Kidney (tissue), 14 donors: ENCODE data around the gene LRRC41. TPM values are rescaled to one million over a fixed set of nuclear protein-coding genes. Genes with fewer than 3 reads are reported as not detected.
A peak's percentile ranks its signal among the peaks of the same experiment; 100 is the strongest.

ENCODE experiments used
- DNase-seq, 5 donors: peaks; one replicate each; pipeline ENCODE4 v3.0.0-alpha.2; 2013 to 2020
- FAIRE-seq: peaks from 2 replicates; lab custom pipeline; 2012; peaks lifted over from hg19 to GRCh38; lab: Jason Lieb, UNC
- H3K27ac ChIP-seq, 2 donors: one replicate each; pipeline ENCODE4 v1.7.0; 2013; ENCODE audit warnings: low read depth in 2 of 2, low read length in 2 of 2, inconsistent platforms in 1 of 2
- H3K27me3 ChIP-seq: one replicate; pipeline ENCODE4 v1.7.1; 2013; ENCODE audit warnings: low read length, inconsistent platforms; ENCODE audit not compliant: control insufficient read depth, insufficient read depth
- H3K36me3 ChIP-seq, 3 donors: one replicate each; pipeline versions ENCODE4 v1.7.0 to v1.7.1; 2013; ENCODE audit warnings: low read length in 3 of 3, control low read depth in 1 of 3, inconsistent platforms in 1 of 3; ENCODE audit not compliant: insufficient read depth in 3 of 3, control insufficient read depth in 2 of 3
- H3K4me1 ChIP-seq, 3 donors: one replicate each; pipeline versions ENCODE4 v1.7.0 to v1.7.1; 2013; ENCODE audit warnings: low read length in 3 of 3, inconsistent platforms in 1 of 3, low read depth in 1 of 3; ENCODE audit not compliant: control insufficient read depth in 2 of 3, insufficient read depth in 2 of 3
- H3K4me3 ChIP-seq, 3 donors: one replicate each; pipeline versions ENCODE4 v1.7.0 to v1.8.1; 2013; ENCODE audit warnings: low read length in 3 of 3, control low read depth in 1 of 3, inconsistent platforms in 1 of 3
- H3K9ac ChIP-seq, 3 donors: one replicate each; pipeline versions ENCODE4 v1.7.0 to v1.7.1; 2013; ENCODE audit warnings: low read length in 3 of 3, control low read depth in 1 of 3, inconsistent platforms in 1 of 3
- H3K9me3 ChIP-seq, 3 donors: one replicate each; pipeline versions ENCODE4 v1.7.0 to v1.7.1; 2013; ENCODE audit warnings: low read length in 3 of 3, control low read depth in 1 of 3, inconsistent platforms in 1 of 3; ENCODE audit not compliant: control insufficient read depth in 2 of 3, insufficient read depth in 1 of 3
- intact Hi-C: fragments of 100-400 bp; cut with DNase I; formaldehyde crosslinking; loops from one replicate; pipeline ENCODE4 v1.11.1; 2022
- polyA plus RNA-seq: library from polyadenylated mRNA; stranded (reverse); fragments of 350-450 nt; fragmentation: Illumina TruSeq; extraction: RNeasy Lipid Tissue Mini Kit (QIAGEN cat#74804); gene quantifications from one replicate; pipeline ENCODE4 v1.2.3, GENCODE V29; 2014; ENCODE audit warnings: low read depth, low replicate concordance; ENCODE audit not compliant: insufficient read depth
- total RNA-seq: library from RNA; stranded (reverse); fragmentation: NEBNext Ultra II Directional; extraction: Animal tissue kit (Norgen Biotek cat#: 25700); gene quantifications from one replicate; pipeline ENCODE4 v1.2.1, GENCODE V29; 2021
- TF ChIP-seq, protein P1 (sequence below): IDR thresholded peaks from 3 replicates; pipeline ENCODE4 v1.5.1; 2012; ENCODE audit warnings: mild to moderate bottlenecking, moderate library complexity, borderline replicate concordance; ENCODE audit not compliant: insufficient read depth; ENCODE audit errors: extremely low read depth
- donor health status: control.
- donor health status: control.
- donor health status: control.
- donor health status: control.
- donor health status: control.
- donor health status: DM: yes; HTN: yes; CAD: no.
- donor health status: Normal renal cell carcinoma (clear cell type).

LRRC41 gene
- total and polyA plus RNA-seq, 2 donors from 2014 or later: 37.4 to 59.6 TPM

DNA sequence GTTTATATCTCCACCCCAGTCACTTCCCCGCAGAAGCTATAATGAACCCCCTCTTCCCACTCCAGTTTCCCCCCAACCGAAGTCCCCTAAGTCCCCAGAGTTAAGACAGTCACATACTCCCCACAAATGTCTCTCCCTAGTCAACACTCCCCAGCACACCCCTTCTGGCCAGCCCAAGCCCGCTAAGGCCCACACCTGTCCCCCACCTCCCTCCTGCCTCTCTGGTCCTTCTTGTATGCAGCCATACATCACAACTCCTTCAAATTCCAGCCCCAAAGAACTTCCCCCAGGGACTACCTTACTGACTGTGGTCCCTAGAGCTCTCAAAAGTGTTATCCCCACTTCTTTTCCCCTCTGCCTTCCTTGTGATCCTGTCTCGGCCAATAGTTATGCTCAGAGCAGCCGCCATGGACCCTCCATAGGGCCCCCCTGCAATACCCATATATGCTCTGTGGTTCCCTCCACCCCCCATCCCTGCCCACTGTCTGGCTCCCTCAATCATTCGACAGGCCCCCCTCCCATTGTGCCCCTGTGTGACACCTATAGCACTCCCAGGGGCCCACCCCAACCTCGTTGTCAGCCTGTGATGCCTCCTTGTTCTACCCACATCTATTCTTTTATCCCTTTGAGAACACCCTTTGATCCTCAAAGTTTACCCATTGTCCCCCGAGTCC, 39.4 kb upstream of the LRRC41 start:
- no peaks in the 10 kb centered on the region for H3K27me3 ChIP-seq
- peaks cover 0 to 9% (median 7%) of the 10 kb centered on the region in 3 donors for H3K4me1 ChIP-seq
- no peaks in the 10 kb centered on the region for H3K9me3 ChIP-seq
- intact Hi-C loops: no loop called here
- H3K36me3 ChIP-seq: peaks cover 2 to 16% (median 16%) of the 10 kb centered on the region in 3 donors
- DNase-seq (no peak), FAIRE-seq (no peak)
- no peak overlapping the region for H3K4me3 ChIP-seq
- H3K27ac ChIP-seq: no peak overlapping the region
- H3K9ac ChIP-seq: no peak overlapping the region
- TF ChIP-seq, protein P1, sequence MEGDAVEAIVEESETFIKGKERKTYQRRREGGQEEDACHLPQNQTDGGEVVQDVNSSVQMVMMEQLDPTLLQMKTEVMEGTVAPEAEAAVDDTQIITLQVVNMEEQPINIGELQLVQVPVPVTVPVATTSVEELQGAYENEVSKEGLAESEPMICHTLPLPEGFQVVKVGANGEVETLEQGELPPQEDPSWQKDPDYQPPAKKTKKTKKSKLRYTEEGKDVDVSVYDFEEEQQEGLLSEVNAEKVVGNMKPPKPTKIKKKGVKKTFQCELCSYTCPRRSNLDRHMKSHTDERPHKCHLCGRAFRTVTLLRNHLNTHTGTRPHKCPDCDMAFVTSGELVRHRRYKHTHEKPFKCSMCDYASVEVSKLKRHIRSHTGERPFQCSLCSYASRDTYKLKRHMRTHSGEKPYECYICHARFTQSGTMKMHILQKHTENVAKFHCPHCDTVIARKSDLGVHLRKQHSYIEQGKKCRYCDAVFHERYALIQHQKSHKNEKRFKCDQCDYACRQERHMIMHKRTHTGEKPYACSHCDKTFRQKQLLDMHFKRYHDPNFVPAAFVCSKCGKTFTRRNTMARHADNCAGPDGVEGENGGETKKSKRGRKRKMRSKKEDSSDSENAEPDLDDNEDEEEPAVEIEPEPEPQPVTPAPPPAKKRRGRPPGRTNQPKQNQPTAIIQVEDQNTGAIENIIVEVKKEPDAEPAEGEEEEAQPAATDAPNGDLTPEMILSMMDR: no peak

GRCh38 chr1:46342084-46342656, 38.8 kb upstream of the LRRC41 start:
- Histone ChIP-seq H3K4me3 (no peak overlapping the region), H3K27me3 (no peaks in the 10 kb centered on the region)
- DNase-seq: peak in 1 of 5 donors; percentile 26

DNA sequence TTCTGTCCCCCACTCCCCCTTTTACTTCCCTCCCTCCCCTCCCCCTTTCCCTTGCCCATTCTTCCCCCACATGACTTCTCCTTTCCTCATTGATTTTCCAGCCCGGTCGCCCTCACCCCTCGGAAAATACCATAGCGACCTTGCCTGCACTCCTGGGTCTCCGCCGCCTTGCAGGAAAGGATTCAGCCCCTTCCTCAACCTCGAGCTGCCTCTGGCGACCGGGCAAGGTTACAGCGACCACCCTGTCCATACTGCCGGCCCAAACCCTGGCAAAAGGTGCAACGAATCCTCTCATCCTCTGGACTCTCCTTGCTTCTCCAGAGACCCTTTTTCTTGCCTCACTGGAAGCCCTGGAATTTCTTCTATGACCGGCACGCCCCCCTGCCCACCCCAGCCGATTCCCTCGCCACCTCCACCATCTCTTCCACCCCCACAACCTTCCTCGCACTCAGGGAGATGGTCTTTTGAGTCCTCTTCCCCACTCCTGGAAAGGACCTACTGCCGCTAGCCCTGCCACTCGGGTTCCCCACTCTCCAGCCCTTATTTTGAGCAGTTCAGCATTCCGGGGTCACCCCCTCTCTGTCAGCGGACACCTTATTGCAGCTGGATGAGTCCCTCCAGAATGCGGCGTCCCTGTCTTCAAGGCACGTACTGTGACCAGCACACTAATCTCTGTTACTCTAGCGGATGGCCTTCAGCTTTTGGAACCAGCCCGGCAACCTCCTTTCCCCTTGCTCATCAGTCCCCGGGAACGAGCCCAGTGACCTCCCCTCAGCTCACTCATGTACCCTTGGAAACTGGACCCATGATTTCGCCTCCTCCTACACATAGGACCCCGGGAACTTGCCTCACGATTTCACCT, 38.0 kb upstream of the LRRC41 start:
- Histone ChIP-seq H3K9me3 (no peaks in the 10 kb centered on the region), H3K27ac (peak overlapping the region; percentile 98), H3K27me3 (no peaks in the 10 kb centered on the region), H3K9ac (peak overlapping the region; percentile 50 to 98 (median 82)), H3K4me3 (peak overlapping the region; percentile 91 to 95 (median 94)), H3K36me3 (peaks cover 2 to 12% (median 8%) of the 10 kb centered on the region in 3 donors), H3K4me1 (peaks cover 0 to 9% (median 7%) of the 10 kb centered on the region in 3 donors)
- DNase-seq (peak in 4 of 5 donors; percentile 14 to 65 (median 17)), FAIRE-seq (no peak)
- intact Hi-C loops: no loop called here
- TF ChIP-seq, protein P1: no peak

More at GRCh38 chr1:46342084-46342656, 38.8 kb upstream of the LRRC41 start:
- TF ChIP-seq, protein P1: no peak
- no peak for FAIRE-seq
- intact Hi-C loops: no loop called here
- Histone ChIP-seq H3K9me3 (no peaks in the 10 kb centered on the region), H3K36me3 (peaks cover 2 to 16% (median 12%) of the 10 kb centered on the region in 3 donors), H3K9ac (no peak overlapping the region), H3K27ac (no peak overlapping the region), H3K4me1 (peaks cover 0 to 9% (median 7%) of the 10 kb centered on the region in 3 donors)
